MM.1S (cell line): ENCODE measurements around the gene WNT4.

Experiments used
- EZH2phosphoT487 ChIP-seq: fragments of 300-600 bp; sonication (generic); IDR thresholded peaks from 2 replicates; pipeline ENCODE4 v1.6.1; 2018; ENCODE audit warnings: antibody characterized with exemption, low read length
- TF ChIP-seq, protein P1 (sequence below): fragments of 300-600 bp; sonication (generic); IDR thresholded peaks from 2 replicates; pipeline ENCODE4 v1.5.1; 2016; ENCODE audit warnings: antibody characterized with exemption, low read length, mixed read lengths

DNA sequence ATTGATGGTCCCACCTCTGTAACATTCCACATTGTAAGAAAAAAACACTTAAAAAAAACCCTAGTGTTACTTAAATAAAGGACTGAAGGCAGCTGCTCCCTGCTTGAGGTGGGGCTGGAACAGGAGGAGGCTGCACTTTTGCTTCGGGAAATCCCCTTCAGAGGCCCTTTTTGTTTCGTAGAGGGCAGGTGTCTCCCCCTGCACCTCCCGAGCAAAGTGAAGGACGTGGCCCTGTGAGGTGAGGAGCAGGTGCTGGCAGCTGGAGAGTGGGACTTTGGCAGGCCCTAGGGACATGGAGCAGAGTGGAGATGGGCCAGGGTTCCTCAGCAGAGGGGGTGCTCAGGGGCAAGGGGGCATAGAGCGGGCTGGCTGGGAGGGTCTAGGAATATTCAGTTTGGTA is 33.4 kb upstream of the WNT4 start:
- TF ChIP-seq, protein P1, sequence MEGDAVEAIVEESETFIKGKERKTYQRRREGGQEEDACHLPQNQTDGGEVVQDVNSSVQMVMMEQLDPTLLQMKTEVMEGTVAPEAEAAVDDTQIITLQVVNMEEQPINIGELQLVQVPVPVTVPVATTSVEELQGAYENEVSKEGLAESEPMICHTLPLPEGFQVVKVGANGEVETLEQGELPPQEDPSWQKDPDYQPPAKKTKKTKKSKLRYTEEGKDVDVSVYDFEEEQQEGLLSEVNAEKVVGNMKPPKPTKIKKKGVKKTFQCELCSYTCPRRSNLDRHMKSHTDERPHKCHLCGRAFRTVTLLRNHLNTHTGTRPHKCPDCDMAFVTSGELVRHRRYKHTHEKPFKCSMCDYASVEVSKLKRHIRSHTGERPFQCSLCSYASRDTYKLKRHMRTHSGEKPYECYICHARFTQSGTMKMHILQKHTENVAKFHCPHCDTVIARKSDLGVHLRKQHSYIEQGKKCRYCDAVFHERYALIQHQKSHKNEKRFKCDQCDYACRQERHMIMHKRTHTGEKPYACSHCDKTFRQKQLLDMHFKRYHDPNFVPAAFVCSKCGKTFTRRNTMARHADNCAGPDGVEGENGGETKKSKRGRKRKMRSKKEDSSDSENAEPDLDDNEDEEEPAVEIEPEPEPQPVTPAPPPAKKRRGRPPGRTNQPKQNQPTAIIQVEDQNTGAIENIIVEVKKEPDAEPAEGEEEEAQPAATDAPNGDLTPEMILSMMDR, result no peak
- no peak for TF ChIP-seq EZH2phosphoT487
